OCI-LY7 (cell line): ENCODE measurements around the gene CMSS1. TPM values are rescaled to one million over a fixed set of nuclear protein-coding genes. Genes with fewer than 3 reads are reported as not detected.
A peak's percentile ranks its signal among the peaks of the same experiment; 100 is the strongest.

ENCODE experiments used
- Bru-seq: library from RNA; stranded (reverse); fragments of 400-500 nt; gene quantifications from one replicate; lab custom pipeline; 2021; lab: Mats Ljungman, UMichigan
- BruChase-seq, 2 experiments: library from RNA; stranded (reverse); fragments of 400-500 nt; gene quantifications; one replicate each; lab custom pipeline; 2021; lab: Mats Ljungman, UMichigan
- BruUV-seq: library from RNA; stranded (reverse); fragments of 400-500 nt; replicated peaks from 2 replicates; lab custom pipeline; 2021; lab: Mats Ljungman, UMichigan
- CTCF ChIA-PET: fragments of 300-600 bp; sonication (Branson Sonifier 250); formaldehyde crosslinking; loops from one replicate; lab custom pipeline; 2022; ENCODE audit warnings: antibody characterized with exemption; ENCODE audit not compliant: unreplicated experiment; lab: Charles Lee
- POLR2A ChIA-PET: fragments of 300-600 bp; sonication (Branson Sonifier 250); formaldehyde crosslinking; loops from one replicate; lab custom pipeline; 2022; ENCODE audit warnings: antibody characterized with exemption; lab: Charles Lee
- DNase-seq: peaks from one replicate; pipeline ENCODE4 v3.0.0-alpha.2; 2015; ENCODE audit warnings: low spot score
- H2AFZ ChIP-seq: fragments of 200-600 bp; sonication (generic), shearing (Covaris generic); 2 replicates; pipeline ENCODE4 v1.6.1; 2014; ENCODE audit warnings: mild to moderate bottlenecking, antibody characterized with exemption, low read length, moderate library complexity
- H3K27ac ChIP-seq: fragments of 200-600 bp; sonication (generic); 2 replicates; pipeline ENCODE4 v1.5.1; 2014; ENCODE audit warnings: mixed run types, low read depth, mild to moderate bottlenecking, moderate library complexity, low read length, inconsistent platforms; ENCODE audit not compliant: poor library complexity, severe bottlenecking
- H3K36me3 ChIP-seq: fragments of 200-600 bp; sonication (generic); 2 replicates; pipeline ENCODE4 v1.6.1; 2014; ENCODE audit warnings: mild to moderate bottlenecking, antibody characterized with exemption, low read length, moderate library complexity, mixed read lengths; ENCODE audit not compliant: insufficient read depth
- H3K4me1 ChIP-seq: fragments of 200-600 bp; sonication (generic); 2 replicates; pipeline ENCODE4 v1.5.1; 2014; ENCODE audit warnings: mild to moderate bottlenecking, low read length; ENCODE audit not compliant: insufficient read depth, poor library complexity, severe bottlenecking
- H3K4me2 ChIP-seq: fragments of 200-600 bp; sonication (generic); 2 replicates; pipeline ENCODE4 v1.6.1; 2014; ENCODE audit warnings: mild to moderate bottlenecking, low read length
- H3K4me3 ChIP-seq: fragments of 200-600 bp; sonication (generic); 2 replicates; pipeline ENCODE4 v1.5.1; 2014; ENCODE audit warnings: mild to moderate bottlenecking, low read depth, low read length; ENCODE audit not compliant: poor library complexity, severe bottlenecking
- H3K79me2 ChIP-seq: fragments of 200-600 bp; sonication (generic); 2 replicates; pipeline ENCODE4 v1.6.1; 2016; ENCODE audit warnings: low read depth, mild to moderate bottlenecking, low read length, moderate library complexity, mixed read lengths; ENCODE audit not compliant: insufficient read depth
- H3K9me2 ChIP-seq: fragments of 200-600 bp; sonication (generic); 2 replicates; pipeline ENCODE4 v1.6.1; 2016; ENCODE audit warnings: mild to moderate bottlenecking, low read length, mixed read lengths; ENCODE audit not compliant: insufficient read depth
- H3K9me3 ChIP-seq: fragments of 200-600 bp; sonication (generic); 2 replicates; pipeline ENCODE4 v1.6.1; 2014; ENCODE audit warnings: mild to moderate bottlenecking, mixed run types, low read length, mixed read lengths
- H4K20me1 ChIP-seq: fragments of 200-600 bp; sonication (generic); 2 replicates; pipeline ENCODE4 v1.6.1; 2014; ENCODE audit warnings: mild to moderate bottlenecking, antibody characterized with exemption, low read length, moderate library complexity, mixed read lengths; ENCODE audit not compliant: insufficient read depth
- EZH2phosphoT487 ChIP-seq: fragments of 200-600 bp; sonication (generic); IDR thresholded peaks from 2 replicates; pipeline ENCODE4 v1.6.1; 2018; ENCODE audit warnings: low read depth, borderline replicate concordance, mild to moderate bottlenecking, mixed run types, antibody characterized with exemption, low read length, moderate library complexity, mixed read lengths
- intact Hi-C: fragments of 100-400 bp; cut with micrococcal nuclease; formaldehyde crosslinking; loops from one replicate; pipeline ENCODE4 v1.10.0; 2022; ENCODE audit not compliant: unreplicated experiment
- long read RNA-seq: library from polyadenylated mRNA; stranded (forward); transcript quantifications from one replicate; pipeline ENCODE4 v2.0.0, GENCODE V29; 2022
- total RNA-seq, 2 experiments: library from RNA; depleted of rRNA in 1 of 2; stranded (reverse); fragments of >200 nt in 1 of 2; shearing (Covaris generic) in 1 of 2; gene quantifications; 2 replicates each; pipeline ENCODE4 v1.2.3, GENCODE V29; 2014 to 2022
- TF ChIP-seq, protein P1 (sequence below): fragments of 200-600 bp; sonication (generic); conservative IDR thresholded peaks from 2 replicates; pipeline ENCODE4 v1.5.1; 2014; ENCODE audit warnings: mild to moderate bottlenecking, antibody characterized with exemption, low read length, moderate library complexity, mixed read lengths

The CMSS1 gene
- 25.7 and 34.2 TPM in 2 replicates for total RNA-seq (2014; rRNA removed; shearing (Covaris generic))
- total RNA-seq (2022), result 46.6 and 51.3 TPM in 2 replicates
- Bru-seq, nascent RNA, result percentile 76 among the genes with signal in this experiment
- percentile 68 among the genes with signal in this experiment for BruChase-seq, experiment 1, labeled RNA remaining after a 6-hour chase
- percentile 71 among the genes with signal in this experiment for BruChase-seq, experiment 2, labeled RNA remaining after a 2-hour chase
- long read RNA-seq, partial matches to known transcripts, result 2 of 9 reads
- long read RNA-seq, other reads (novel, unspliced or antisense), result 7 of 9 reads

DNA sequence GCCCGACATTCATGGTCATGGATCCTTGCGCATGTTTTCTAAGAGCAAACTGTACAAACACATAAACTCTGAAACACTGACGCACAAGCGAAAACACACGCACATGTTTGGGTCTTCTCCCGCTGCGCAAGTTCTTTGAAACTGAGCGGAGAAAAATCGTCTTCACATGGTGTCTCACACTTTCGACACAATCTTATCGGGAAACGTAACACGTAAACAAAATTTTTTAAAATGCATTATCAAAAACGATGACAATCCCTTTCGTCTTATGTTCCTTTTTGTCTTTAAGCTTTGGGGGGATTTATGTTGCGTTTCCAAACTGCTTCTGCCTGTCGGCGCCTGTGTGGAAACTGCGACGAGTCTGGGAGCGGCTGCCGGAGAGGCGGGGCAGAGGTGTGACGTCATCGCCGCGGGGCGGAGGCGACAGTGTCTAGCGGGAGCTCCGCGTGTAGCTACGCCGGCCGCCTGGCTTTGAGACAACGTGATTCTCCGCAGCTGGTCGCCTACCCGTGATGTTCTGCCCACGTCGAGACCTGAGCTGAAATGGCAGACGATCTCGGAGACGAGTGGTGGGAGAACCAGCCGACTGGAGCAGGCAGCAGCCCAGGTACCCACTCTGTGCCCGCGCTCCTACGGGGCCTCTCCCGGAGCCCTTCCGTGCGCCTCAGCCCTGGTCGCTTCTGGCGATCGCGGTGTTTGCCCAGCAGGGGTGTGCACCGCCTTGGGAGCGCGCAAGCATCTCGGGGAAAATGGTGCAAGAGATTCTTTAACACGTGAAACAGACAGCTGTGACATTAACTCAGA lies at the start of gene CMSS1:
Gene CMSS1 (plus strand): TSS at position 426 of the 804 bp plus-strand sequence.
- no peak for TF ChIP-seq EZH2phosphoT487
- TF ChIP-seq, protein P1, sequence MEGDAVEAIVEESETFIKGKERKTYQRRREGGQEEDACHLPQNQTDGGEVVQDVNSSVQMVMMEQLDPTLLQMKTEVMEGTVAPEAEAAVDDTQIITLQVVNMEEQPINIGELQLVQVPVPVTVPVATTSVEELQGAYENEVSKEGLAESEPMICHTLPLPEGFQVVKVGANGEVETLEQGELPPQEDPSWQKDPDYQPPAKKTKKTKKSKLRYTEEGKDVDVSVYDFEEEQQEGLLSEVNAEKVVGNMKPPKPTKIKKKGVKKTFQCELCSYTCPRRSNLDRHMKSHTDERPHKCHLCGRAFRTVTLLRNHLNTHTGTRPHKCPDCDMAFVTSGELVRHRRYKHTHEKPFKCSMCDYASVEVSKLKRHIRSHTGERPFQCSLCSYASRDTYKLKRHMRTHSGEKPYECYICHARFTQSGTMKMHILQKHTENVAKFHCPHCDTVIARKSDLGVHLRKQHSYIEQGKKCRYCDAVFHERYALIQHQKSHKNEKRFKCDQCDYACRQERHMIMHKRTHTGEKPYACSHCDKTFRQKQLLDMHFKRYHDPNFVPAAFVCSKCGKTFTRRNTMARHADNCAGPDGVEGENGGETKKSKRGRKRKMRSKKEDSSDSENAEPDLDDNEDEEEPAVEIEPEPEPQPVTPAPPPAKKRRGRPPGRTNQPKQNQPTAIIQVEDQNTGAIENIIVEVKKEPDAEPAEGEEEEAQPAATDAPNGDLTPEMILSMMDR, result peak; percentile 33; the same call in 1 of the 2 replicates
- Histone ChIP-seq H3K9me2 (no peaks in the 10 kb centered on the region), H3K4me2 (peak within 1 kb of the TSS; percentile 87), H3K79me2 (peaks cover 29% of the 10 kb centered on the region; the same call in 1 of the 2 replicates), H2AFZ (peak within 1 kb of the TSS; percentile 99), H3K9me3 (no peaks in the 10 kb centered on the region), H3K36me3 (peaks cover 6% of the 10 kb centered on the region), H3K4me1 (peaks cover 18% of the 10 kb centered on the region), H4K20me1 (no peaks in the 10 kb centered on the region), H3K27ac (peak within 1 kb of the TSS; percentile 36), H3K4me3 (peak within 1 kb of the TSS; percentile 79)
- DNase-seq, result peak; percentile 90
- intact Hi-C loops, result loop anchor here (5.0 kb wide), 1 partner anchor 445 kb away; the partner anchor contains the start of gene TBC1D23
- CTCF ChIA-PET, result interaction anchor here (0.7 kb wide), 1 partner anchor 287 kb away, joined by 3 read pairs; no protein-coding TSS in a partner anchor
- TSS peak; percentile 74 for BruUV-seq
- POLR2A ChIA-PET, result interaction anchor here (0.5 to 1.5 kb wide), 5 partner anchors 9 to 1934 kb away, joined by 3 to 5 read pairs (median 3); no protein-coding TSS in a partner anchor

DNA sequence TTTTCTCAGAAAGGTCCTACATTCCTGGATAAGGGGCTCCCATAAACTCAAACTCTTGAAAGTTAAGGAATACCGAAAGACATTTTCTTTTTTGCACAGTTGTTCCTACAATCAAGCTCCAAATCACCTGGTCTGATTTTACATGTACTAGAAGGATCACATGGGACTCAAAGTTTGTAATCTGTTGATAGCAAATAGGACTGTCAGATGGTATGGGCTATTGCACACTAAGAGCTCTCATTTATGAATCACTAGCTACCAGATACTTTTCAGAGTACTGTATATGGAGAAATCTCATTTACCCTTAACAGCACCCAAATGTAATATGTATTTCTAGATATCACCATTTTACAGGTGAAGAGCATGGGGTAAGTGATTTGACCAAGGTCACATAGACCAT lies 49.5 kb upstream of the CMSS1 start:
- DNase-seq, result no peak
- intact Hi-C loops, result no loop called here
- Histone ChIP-seq H3K36me3 (no peaks in the 10 kb centered on the region), H3K4me2 (no peak overlapping the region), H3K4me1 (no peaks in the 10 kb centered on the region), H3K9me3 (no peaks in the 10 kb centered on the region), H3K9me2 (no peaks in the 10 kb centered on the region), H3K79me2 (no peaks in the 10 kb centered on the region), H3K27ac (no peak overlapping the region), H4K20me1 (no peaks in the 10 kb centered on the region), H3K4me3 (no peak overlapping the region), H2AFZ (no peak overlapping the region)
- ChIA-PET CTCF (no interaction called here), POLR2A (interaction anchor here (0.6 to 1.2 kb wide), 2 partner anchors 50 to 793 kb away, joined by 3 to 4 read pairs; no protein-coding TSS in a partner anchor)
- TF ChIP-seq EZH2phosphoT487, result no peak
- TF ChIP-seq, protein P1, result no peak
- no TSS peak for BruUV-seq
